Activated CD8-positive, alpha-beta memory T cell treated with anti-CD3 and anti-CD28 coated beads for 24 hours (primary cell): ENCODE results near the gene IRS1.

Experiments
- DNase-seq: peaks from one replicate; pipeline ENCODE4 v3.0.0-alpha.2; 2020

IRS1 gene

GRCh38 chr2:226790011-226790410 lies 9.6 kb downstream of the IRS1 start:
- no peak for DNase-seq

GRCh38 chr2:226788881-226789490 lies 10.6 kb downstream of the IRS1 start:
- no peak for DNase-seq

GRCh38 chr2:226788064-226788463 lies 11.6 kb downstream of the IRS1 start:
- DNase-seq, result no peak

- no peak for DNase-seq
These were observed 15.7 kb downstream of the IRS1 start for GRCh38 chr2:226783885-226784284.

GRCh38 chr2:226782092-226782713 lies 17.4 kb downstream of the IRS1 start:
- no peak for DNase-seq

GRCh38 chr2:226780431-226780830 lies 19.2 kb downstream of the IRS1 start:
- DNase-seq, result no peak

GRCh38 chr2:226777611-226778010 lies 22.0 kb downstream of the IRS1 start:
- no peak for DNase-seq

GRCh38 chr2:226776104-226776503 lies 23.5 kb downstream of the IRS1 start:
- no peak for DNase-seq

- DNase-seq, result no peak
These were observed 24.5 kb downstream of the IRS1 start for GRCh38 chr2:226775032-226775509.

GRCh38 chr2:226773291-226773690 lies 26.3 kb downstream of the IRS1 start:
- no peak for DNase-seq

GRCh38 chr2:226772389-226773179 lies 27.0 kb downstream of the IRS1 start:
- no peak for DNase-seq

GRCh38 chr2:226771067-226771466 lies 28.6 kb downstream of the IRS1 start:
- no peak for DNase-seq

GRCh38 chr2:226767056-226767813 lies 32.4 kb downstream of the IRS1 start:
- DNase-seq, result no peak

GRCh38 chr2:226766352-226767055 lies 33.1 kb downstream of the IRS1 start:
- DNase-seq, result no peak

GRCh38 chr2:226763320-226763719 lies 36.3 kb downstream of the IRS1 start:
- DNase-seq, result no peak

- no peak for DNase-seq
These were observed 38.4 kb downstream of the IRS1 start for GRCh38 chr2:226761195-226761583.

- no peak for DNase-seq
These were observed 39.0 kb downstream of the IRS1 start for GRCh38 chr2:226760412-226761194.

- DNase-seq, result no peak
These were observed 39.9 kb downstream of the IRS1 start for GRCh38 chr2:226759768-226760167.

GRCh38 chr2:226758921-226759640 lies 40.5 kb downstream of the IRS1 start:
- no peak for DNase-seq

- DNase-seq, result no peak
These were observed 43.5 kb downstream of the IRS1 start for GRCh38 chr2:226756131-226756530.

GRCh38 chr2:226755631-226756030 lies 44.0 kb downstream of the IRS1 start:
- no peak for DNase-seq
